Kidney glomerular epithelial cell (primary cell): ENCODE measurements around the gene PRH2.

Experiments used
- DNase-seq: peaks from one replicate; lab custom pipeline; 2025; lab: John Stamatoyannopoulos, UW

The PRH2 gene

DNA sequence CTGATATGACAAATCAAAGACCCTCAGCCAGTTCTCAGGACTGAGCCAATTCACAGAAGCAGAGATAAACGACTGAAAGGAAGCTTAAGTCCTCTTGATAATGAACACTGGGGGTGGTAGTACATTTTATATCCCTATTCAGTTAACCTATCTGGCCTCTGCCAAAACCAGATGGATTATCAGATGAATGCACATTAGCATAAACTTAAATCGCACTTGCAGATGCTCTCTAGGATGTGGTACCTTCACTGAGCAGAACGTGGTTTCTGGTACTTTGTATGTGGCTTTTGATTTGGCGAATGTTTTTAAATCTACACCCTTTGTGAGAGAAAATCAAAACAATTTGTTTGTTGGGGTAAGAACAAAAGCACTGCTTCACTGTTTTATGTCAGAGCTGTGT is 31.2 kb downstream of the PRH2 start:
- DNase-seq, result no peak

DNA sequence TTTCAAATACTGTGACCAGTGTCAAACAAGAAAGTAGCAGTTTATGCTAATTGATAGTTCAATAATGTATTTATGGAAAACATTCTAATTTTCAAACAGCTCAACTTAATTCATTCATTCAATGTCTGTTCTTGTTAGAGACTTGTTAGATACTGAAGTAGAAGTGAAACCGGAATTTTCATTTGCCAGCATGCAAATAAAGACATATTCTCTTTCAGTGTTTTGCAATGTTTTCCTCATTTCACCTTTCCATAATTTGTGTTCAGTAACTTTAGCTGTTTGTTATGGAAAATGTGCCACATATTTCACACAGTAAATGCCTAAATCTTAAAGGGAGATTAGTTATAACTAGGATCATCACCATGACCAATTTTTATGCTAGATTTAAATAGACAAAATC is 36.4 kb downstream of the PRH2 start:
- DNase-seq, result no peak

DNA sequence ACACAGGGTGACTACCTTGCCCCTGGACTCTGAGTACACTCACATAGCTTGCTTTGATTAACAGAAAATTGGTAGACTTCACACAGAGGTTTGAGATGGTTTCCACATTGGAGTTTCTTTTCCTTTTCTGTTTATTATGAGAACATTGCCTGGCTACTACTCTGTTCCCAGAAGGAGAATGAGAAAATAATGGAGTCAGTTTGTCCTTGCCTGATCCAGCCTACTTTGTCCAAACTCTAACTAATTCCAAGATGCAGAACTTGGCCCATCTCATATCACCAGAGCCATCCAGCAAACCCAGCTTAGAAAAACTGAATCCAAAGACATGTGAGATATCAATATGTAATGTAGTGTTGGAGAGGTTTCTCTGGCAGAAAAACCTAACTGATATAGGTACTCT is 37.3 kb downstream of the PRH2 start:
- DNase-seq, result no peak

DNA sequence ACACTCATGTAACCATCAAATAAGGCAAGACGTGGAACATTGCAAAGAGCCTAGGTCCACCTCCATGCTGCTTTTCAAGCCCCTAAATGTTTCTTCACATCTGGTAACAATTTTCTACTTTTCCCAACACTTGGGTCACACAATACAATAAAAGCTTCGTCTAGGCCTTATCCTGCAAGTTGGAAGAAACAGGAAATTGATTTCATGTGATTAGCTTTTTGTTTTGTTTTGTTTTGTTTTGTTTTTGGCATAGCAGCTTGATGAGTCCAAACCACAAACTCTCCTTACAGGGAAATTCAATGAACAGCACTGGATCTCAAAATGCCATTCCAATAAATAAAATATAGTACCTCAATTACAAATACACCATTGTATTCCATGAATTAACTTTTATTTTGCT is 38.4 kb downstream of the PRH2 start:
- DNase-seq, result peak; percentile 4

DNA sequence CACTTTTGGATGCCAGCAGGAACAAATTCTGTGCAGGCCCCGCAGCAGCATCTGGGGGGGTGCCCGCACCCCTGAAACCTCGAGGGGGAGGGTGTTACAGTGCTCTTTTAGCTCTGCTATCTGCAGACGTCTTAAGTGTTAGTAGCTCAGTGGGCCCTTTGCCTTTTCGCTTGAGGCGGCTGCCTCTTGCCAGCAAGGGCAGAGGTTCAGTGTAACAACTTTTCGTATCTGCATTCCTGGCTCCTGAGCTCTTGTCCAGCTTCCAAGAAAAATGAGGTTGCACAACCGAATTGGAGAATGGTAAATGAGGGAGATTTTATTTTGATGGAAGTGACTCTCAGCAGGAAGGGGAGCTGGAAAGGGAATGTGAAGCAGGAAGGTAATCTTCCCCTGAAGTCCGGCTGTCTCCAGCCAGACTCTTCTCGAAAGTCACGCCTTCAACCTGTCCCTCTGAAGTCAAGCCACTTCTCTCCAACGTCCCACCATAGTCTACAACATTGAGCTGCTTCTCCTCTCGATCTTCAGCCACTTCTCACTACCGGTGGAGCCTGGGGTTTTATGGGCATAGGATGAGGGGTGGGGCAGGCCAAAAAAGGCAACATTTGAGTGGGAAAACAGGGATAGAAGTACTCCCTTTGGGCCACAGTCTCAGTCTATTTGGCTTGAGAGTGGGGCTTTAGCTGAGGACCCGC is 39.9 kb downstream of the PRH2 start:
- no peak for DNase-seq

DNA sequence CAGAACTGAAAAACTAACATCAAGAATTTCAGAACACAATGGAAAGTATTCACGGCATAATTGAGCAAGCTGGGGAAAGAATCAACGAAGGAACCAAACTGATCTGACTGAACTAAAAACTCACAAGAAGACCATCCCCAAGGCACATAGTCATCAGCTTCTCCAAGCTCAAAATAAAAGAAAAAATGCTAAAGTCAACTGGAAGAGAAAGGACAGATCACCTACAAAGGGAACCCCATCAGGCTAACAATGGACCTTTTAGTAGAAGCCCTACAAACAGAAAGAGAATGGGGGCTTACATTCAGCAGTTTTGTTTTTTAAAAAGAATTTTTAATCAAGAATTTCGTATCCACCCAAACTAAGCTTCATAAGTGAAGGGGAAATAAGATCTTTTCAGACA is 45.9 kb downstream of the PRH2 start:
- no peak for DNase-seq

DNA sequence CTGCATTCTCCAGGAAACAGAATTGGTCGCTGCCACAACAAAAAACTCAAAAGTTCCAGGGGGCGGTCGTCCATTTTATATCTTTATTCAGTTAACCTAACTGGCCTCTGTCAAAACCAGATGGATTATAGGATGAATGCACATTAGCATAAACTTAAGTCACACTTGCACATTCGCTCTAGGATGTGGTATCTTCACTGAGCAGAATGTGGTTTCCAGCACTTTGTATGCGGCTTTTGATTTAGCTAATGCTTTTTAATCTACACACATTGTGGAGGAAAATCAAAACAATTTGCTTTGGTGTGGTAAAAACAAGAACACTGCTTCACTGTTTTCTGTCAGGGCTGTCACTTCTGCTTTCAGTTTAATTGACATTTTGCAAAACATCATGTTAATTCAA is 53.2 kb downstream of the PRH2 start:
- DNase-seq, result no peak
